ENCODE results near the gene SFMBT2. TPM values are rescaled to one million over a fixed set of nuclear protein-coding genes. Genes with fewer than 3 reads are reported as not detected.

SFMBT2 gene
- total RNA-seq, 4 donors from 2014 or later: 7.1 to 13.2 (median 9.0) TPM

- TF ChIP-seq POLR2A (IDR thresholded peaks at IDR 0.05) (peak in 1 of 2 donors; percentile 6), CTCF (IDR thresholded peaks at IDR 0.05) (no peak)
- Histone ChIP-seq H3K9me3 (no peaks in the 10 kb centered on the region), H3K27ac (peak overlapping the region; percentile 32 to 73 (median 58)), H3K27me3 (no peaks in the 10 kb centered on the region), H3K36me3 (no peaks in the 10 kb centered on the region), H3K4me3 (replicated peaks in 1 of 3) (no peak overlapping the region), H3K4me1 (no peaks in the 10 kb centered on the region)
- WGBS, 2 donors: 76 to 77% methylated on average over 21 of the region's 21 CpGs
- peak in 1 of 2 donors; percentile 5 for DNase-seq
- intact Hi-C loops (cut with DNase I): no loop called here
These were observed 76.7 kb downstream of the SFMBT2 start for GRCh38 chr10:7333961-7334641.

- intact Hi-C loops (cut with DNase I): no loop called here
- Histone ChIP-seq H3K9me3 (no peaks in the 10 kb centered on the region), H3K4me3 (replicated peaks in 1 of 3) (no peak overlapping the region), H3K27me3 (no peaks in the 10 kb centered on the region), H3K27ac (no peak overlapping the region), H3K36me3 (no peaks in the 10 kb centered on the region), H3K4me1 (no peaks in the 10 kb centered on the region)
- no peak for DNase-seq
- 95 to 97% methylated on average over 10 to 11 of the region's 11 CpGs for WGBS, 2 donors
- no peak for TF ChIP-seq POLR2A (IDR thresholded peaks at IDR 0.05)
- TF ChIP-seq CTCF (IDR thresholded peaks at IDR 0.05): no peak
These were observed 81.6 kb downstream of the SFMBT2 start for GRCh38 chr10:7329219-7329618.

GRCh38 chr10:7327885-7328284 lies 82.9 kb downstream of the SFMBT2 start:
- no peaks in the 10 kb centered on the region for H3K27me3 ChIP-seq
- no peak overlapping the region for H3K27ac ChIP-seq
- DNase-seq: no peak
- H3K4me1 ChIP-seq: no peaks in the 10 kb centered on the region
- WGBS, 2 donors: 99% methylated on average over 3 of the region's 3 CpGs
- intact Hi-C loops (cut with DNase I): no loop called here
- no peaks in the 10 kb centered on the region for H3K36me3 ChIP-seq
- no peak overlapping the region for H3K4me3 ChIP-seq (replicated peaks in 1 of 3)
- H3K9me3 ChIP-seq: no peaks in the 10 kb centered on the region
- TF ChIP-seq CTCF (IDR thresholded peaks at IDR 0.05): no peak
- no peak for TF ChIP-seq POLR2A (IDR thresholded peaks at IDR 0.05)

- no peaks in the 10 kb centered on the region for H3K36me3 ChIP-seq
- no peak for DNase-seq
- 53 to 95% methylated on average over 1 of the region's 1 CpG for WGBS, 2 donors
- intact Hi-C loops (cut with DNase I): no loop called here
- no peak overlapping the region for H3K4me3 ChIP-seq (replicated peaks in 1 of 3)
- H3K9me3 ChIP-seq: no peaks in the 10 kb centered on the region
- H3K27ac ChIP-seq: no peak overlapping the region
- peaks cover 5 to 8% of the 10 kb centered on the region in 2 donors for H3K4me1 ChIP-seq
- H3K27me3 ChIP-seq: no peaks in the 10 kb centered on the region
- TF ChIP-seq POLR2A (IDR thresholded peaks at IDR 0.05) (no peak), CTCF (IDR thresholded peaks at IDR 0.05) (no peak)
These were observed 88.2 kb downstream of the SFMBT2 start for GRCh38 chr10:7322623-7323022.

- Histone ChIP-seq H3K36me3 (no peaks in the 10 kb centered on the region), H3K27ac (no peak overlapping the region), H3K9me3 (no peaks in the 10 kb centered on the region), H3K4me1 (peaks cover 5 to 8% of the 10 kb centered on the region in 2 donors), H3K27me3 (no peaks in the 10 kb centered on the region), H3K4me3 (replicated peaks in 1 of 3) (no peak overlapping the region)
- TF ChIP-seq CTCF (IDR thresholded peaks at IDR 0.05) (no peak), POLR2A (IDR thresholded peaks at IDR 0.05) (no peak)
- 90 to 91% methylated on average over 7 of the region's 7 CpGs for WGBS, 2 donors
- DNase-seq: no peak
- intact Hi-C loops (cut with DNase I): no loop called here
These were observed 90.8 kb downstream of the SFMBT2 start for GRCh38 chr10:7320072-7320471.
